Raji (cell line): ENCODE data around the gene PGM3.

Experiments used
- POLR2A ChIP-seq: IDR thresholded peaks from 2 replicates; pipeline ENCODE4 v1.6.1; 2011; ENCODE audit warnings: low read depth, low read length, control low read depth; ENCODE audit not compliant: insufficient read depth

The PGM3 gene

DNA sequence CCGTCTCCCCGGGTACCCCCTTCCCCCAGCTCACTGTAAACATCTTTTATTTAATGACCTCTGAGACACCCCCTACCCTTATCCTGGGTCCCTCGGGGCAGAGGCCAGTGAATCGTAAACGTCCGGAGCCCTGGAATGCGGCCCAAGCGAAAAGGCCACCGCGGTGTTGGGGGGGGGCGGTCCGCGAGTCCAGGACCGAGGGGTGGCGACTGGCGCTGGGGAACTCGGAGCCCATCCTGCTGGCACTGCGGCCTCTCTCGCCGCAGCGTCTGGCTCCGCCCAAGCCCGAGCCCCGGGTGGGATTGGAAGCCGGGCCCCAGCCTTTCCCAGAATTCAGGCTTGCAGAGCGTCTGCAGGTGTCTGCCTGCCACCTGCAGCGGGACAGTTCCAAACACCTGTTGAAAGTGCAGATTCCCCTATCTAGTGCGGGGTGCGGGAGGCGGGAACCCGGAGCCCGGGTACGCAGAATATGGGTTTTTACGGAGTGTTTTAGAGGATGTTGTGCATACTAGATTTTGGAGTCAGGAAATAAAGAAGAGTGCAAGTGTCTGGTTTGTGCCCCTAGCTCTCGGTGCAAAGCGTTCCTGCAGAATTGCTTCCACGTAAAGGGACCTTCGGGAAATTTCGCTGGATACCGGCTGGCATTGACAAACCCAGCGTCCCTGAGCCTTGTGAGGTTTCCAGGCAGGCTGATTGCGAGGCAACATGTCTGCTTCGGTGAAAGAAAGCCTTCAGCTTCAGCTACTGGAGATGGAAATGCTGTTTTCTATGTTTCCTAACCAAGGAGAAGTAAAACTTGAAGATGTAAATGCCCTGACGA, 892 bp upstream of the PGM3 start:
- no peak for TF ChIP-seq POLR2A

DNA sequence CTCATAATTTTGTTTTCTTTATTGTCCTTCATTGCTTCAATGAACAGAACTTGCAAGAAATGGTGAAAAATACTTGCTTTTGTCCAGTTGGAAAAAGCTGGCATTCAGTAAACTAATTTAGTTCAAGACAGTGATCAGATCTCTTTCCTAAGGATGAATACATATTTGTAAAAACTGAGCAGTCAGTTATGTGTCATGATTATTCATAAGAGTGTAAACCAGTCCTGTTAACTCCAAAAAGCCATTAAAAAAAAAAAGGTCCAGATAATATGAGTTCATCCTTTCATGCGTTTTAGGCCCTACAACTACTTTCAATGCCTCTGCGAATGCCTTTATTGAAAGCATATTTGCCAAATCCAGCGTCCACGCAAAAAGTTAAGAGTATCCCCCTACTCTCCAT, 609 bp downstream of the PGM3 start:
- TF ChIP-seq POLR2A, result no peak

DNA sequence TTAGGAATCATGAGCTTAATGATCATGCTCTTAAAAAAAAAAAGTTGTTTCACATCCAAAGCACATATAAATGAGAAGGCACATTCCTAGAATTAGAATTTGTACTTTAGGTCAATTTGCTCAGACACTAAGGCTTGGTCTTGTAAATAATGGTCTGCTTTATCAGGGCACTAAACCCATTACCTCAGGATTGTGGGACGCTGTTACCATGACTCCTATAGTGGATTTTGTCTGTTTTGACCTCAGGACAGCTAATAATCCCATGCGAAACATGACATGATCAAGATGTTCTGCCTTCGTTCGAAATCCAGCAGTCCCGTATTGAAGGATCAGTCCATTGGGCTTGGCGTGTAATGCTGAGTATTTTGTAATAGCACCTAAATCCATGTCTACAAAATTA, 2.4 kb downstream of the PGM3 start:
- no peak for TF ChIP-seq POLR2A

DNA sequence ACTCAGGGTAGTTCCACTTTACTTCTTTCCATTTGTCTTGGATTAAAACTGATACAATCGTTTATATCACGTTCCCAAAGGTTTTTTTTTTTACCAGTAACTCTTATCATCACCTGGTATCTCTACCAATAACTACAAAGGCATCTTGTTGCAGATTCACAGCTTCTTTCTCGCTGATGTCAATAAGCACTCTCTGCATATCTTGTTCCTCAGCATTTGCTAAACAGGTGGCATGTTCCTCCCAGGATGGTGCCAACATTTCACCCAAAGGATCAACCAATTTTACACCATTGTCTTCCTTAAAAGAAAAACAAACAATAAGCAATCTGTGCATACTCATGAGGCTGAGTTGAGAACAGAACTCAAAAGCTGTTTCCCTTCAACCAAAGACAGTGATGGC, 4.6 kb downstream of the PGM3 start:
- TF ChIP-seq POLR2A, result no peak

DNA sequence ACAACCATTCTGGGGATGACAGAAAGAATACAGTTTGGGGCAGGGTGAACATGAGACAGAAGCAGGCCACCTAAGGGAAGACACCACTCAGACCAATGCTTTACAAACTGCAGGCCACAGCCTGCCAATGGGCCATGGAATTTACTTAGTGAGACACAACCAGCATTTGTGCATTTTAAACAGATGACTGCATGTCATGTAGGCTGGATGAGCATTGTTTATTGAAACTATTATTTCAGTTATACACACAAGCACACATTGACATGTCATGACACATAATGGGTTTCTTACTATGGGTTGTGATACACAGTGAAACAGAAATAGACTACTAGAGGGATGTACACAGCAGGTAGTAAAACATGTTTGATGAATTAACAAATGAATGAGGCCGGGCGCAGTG, 8.0 kb downstream of the PGM3 start:
- TF ChIP-seq POLR2A, result no peak

DNA sequence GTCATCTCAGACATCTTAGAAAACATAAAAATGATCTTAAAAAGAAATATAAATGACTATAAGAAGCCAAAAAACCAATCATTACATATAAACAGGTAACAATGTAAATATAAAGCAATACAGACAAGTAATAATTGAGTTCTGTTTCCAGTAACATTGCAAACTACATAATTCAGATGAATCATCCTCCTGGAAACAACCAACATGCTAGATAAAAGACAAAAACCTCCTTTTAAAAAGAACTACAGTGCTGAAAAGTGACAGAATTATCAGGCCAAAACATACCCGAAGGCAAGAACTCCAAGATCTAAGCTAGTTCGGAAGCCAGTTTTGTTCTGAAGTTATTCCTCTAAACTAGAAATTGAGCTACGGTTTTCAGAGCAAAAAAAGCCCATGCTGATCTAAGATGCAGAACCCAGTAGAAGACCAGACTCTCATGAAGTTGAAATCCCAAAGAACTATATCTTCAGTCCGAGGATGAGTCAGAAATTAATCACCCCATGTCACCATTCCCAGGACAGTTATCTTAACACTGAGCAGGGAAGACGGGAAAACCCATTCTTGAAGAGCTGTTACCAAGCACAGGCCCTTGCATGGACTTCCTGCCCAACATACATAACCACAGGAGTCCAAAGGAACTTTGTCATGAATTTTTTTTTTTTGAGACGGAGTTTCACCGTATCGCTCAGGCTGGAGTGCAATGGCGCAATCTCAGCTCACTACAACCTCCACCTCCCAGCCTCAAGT, 9.8 kb downstream of the PGM3 start:
- no peak for TF ChIP-seq POLR2A

DNA sequence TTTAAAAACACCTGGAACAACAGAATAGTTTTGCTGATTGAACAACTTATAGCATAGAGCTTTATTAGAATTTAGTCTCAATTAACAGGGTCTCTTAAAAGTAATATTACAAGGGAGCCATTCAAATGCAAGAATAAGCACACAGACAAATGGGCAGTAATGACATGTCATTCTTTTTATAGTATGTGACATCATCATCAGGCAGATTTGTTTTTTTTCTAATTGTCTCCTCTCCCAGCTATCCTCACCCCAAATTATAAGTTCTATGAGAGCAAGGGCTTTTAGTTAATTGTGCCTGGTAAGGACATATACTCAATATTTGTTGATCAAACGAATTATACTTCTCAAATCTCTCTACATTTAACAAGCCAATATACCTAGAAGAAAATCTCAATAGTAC, 11.0 kb downstream of the PGM3 start:
- no peak for TF ChIP-seq POLR2A

DNA sequence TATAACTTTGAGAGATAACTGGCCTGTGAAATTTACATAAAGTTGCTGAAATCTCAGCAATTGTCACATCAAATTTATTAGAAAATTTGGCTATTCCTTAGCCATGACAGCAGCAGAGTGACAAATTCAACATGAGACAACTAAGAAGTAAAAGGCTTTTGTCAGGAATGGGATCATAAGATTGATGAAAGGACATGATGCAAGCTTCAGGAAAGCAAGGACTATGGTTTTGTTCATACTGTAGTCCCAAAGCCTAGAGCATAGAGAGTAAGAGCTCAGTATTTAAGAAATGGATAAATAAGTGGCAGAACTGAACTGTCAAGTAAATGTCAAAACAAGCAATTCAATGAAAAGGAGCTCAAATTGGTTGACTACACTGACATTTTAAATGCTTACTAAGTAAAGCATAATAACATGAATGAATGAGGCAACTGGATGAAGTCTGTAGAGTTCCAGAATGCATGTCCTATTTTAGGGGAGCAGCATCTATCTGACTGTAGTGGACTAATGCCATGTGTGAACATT, 12.6 kb downstream of the PGM3 start:
- no peak for TF ChIP-seq POLR2A

DNA sequence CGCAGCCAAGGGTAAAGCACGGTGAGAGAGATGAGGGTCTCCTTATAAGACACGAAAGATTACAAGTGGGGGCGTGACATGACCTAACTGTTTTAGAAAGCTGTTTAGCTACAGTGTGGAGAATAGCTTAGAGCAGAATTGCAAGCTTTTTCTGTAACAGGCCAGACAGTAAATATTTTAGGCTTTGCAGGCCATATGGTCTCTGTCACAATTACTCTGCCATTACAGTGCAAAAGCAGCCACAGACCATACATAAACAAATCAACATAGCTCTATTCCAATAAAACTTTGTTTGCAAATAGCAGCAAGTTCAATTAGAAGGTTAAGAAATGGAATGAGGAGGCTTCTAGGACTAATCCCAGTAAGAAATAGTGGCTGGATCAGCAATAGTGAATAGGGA, 16.8 kb downstream of the PGM3 start:
- TF ChIP-seq POLR2A, result no peak

DNA sequence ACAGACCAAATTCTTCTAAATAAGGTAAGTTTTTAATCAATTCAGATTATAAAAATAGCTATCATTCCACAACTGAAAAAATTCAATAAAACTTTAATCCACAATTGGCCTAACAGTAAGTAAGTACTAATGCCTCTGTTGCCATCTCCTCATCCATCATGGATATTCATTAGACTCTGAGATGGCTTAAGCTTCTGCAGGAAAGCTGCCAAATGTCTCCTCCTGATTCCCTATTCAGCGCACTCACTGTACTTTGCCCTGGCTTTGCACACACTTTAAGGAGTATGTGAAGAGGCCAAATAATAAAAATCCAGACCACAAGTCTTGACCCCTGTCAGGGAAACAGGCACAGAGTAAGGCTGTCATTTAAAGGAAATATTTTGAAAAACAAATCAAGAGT, 23.6 kb downstream of the PGM3 start:
- TF ChIP-seq POLR2A, result no peak

DNA sequence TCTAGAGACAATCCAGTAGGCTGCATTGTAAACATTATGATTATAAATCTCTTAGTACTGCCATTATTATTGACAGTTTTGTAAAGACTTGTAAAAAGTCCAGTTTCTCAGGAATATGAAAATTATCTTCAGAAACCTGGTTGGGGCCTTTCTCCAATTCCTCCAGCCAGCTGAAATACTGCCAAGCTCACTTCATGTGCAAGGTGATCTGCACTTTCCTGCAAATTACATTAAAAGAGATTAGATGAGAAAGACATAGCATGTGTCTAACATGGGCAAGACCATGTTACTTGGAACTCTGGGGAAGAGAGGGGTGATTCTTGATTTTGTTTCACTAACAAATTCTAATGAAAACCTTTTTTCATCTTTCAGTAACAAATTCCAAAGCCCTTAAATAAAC, 24.0 kb downstream of the PGM3 start:
- no peak for TF ChIP-seq POLR2A

DNA sequence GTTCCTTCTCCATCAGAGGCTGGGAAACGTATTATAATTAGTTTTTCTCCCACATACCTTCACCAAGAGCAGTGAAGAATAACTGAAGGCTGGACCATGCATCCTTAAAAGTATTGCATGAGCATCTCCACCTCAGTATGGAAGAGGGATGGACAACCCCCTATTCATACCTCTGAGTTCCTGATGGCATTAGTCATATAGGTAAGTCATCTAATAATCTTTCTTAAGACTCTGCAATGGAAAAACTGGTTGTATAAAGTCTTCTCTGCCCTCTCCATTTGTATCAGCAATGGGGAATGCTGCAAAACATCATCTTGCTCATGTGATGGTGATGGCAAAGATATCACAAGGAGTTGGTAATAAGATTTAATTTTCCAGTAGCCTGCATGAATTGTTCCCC, 24.5 kb downstream of the PGM3 start:
- TF ChIP-seq POLR2A, result no peak

DNA sequence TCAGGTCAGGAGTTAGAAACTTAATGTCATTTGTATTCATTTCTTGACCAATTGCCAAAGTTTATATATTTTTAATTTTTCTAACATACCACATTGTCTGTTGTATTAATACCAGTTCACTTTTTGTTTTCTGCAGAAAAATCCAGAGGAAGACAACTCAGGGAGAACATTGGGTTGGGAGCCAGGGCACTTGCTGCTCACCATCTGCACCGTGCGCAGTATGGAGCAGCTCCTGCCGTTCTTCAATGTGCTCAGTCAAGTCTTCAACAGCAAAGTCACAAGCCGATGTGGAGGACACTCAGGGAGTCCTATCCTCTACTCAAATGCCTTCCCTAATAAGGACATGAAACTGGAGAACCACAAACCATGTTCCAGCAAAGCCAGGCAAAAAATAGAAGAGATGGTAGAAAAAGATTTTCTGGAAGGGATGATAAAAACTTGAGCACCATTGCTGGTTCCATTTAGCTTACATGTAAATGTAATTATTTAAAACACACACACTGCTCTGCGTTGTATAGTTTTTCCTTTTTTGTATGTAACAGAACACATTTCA, 25.3 kb downstream of the PGM3 start:
- no peak for TF ChIP-seq POLR2A

DNA sequence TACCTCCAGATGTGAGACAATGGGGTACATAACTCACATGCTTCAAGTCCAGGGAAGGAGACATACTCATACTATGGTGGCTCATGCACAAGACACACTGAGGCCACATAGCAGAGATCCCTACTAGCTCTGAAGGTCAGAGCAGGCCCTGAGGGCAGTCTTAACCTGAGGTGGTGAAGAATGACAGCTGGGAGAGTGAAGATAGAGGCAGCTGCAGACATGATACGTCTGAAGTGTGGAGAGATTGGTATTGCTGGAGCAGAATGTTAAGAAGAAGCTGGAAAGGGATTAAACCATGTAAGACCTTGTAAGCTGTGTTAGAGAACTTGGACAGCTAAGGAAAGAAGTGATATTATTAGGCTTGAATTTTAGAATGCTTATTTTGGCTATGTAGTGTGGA, 32.9 kb downstream of the PGM3 start:
- no peak for TF ChIP-seq POLR2A

DNA sequence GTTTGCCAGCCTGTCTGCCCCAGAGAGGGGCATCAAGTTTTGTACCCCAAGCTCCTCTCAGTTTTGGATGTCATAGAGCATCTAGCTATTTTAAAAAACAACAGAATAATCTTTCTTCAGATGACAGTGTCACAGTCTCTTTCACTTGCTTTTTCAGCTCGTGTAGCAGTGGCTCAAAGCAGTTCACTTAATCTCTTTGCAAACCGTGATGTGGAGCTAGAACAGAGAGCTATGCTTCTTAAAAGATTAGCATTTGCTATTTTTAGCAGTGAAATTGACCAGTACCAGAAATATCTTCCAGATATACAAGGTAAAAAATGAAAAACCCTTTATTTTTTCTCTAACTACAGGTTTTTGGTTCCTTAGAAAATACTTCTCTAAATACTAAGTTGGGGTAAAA, 37.3 kb downstream of the PGM3 start:
- TF ChIP-seq POLR2A, result no peak

DNA sequence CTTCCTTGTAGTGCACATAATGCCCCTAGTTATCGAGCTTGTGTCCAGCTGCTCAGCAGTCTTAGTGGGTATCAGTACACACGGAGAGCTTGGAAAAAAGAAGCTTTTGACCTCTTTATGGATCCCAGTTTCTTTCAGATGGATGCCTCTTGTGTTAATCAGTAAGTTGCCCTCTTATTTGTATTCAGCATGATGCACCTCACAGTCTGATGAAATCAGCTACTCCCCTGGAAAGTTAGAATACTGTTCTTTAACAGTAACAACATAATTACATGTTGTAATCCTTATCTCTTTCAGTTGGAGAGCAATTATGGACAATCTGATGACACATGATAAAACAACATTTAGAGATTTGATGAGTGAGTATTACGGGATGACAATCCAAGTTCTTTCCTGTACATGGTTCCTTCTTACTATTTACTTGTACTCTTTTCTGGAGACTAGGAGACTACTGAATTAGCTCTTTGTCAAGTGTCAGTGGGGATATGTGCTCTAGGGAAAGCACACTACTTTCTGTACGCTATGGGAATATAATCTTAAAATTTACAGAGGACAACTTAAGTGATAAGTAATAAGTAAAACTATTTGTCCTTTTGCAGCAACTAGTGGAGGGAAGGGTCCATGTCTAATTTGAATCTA, 39.1 kb downstream of the PGM3 start:
- no peak for TF ChIP-seq POLR2A

DNA sequence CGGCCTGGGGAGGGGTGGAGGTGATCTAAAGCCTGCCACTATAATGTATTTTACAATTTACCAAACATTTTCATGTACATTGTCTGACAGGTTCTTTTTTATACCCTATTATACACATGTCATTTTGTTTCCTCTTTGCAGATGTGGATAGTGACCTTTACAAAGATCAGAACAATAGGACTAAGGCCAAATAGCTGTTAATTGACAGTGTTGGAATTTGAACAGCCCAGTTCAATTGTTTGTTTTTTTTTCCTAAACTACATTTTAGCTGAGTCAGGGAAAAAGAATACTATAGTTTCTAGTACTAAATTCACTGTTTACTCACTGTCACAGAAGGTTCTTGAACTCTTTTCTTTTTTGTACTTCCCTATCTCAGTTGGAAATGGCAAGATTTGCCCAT, 40.2 kb downstream of the PGM3 start:
- TF ChIP-seq POLR2A, result no peak
